HepG2 (cell line): ENCODE data around the gene SLCO2A1. TPM values are rescaled to one million over a fixed set of nuclear protein-coding genes. Genes with fewer than 3 reads are reported as not detected.

Experiments used
- ATAC-seq: fragments of 200-7000 bp; cut with Tn5 transposase; 3 replicates; pipeline ENCODE4 v1.9.1; 2020; ENCODE audit warnings: mild to moderate bottlenecking, moderate library complexity
- BruUV-seq: library from RNA; stranded (reverse); fragments of 400-500 nt; replicated peaks from 2 replicates; lab custom pipeline; 2021; lab: Mats Ljungman, UMichigan
- CTCF ChIA-PET: fragments of 300-600 bp; formaldehyde crosslinking; extraction: SDS; loops from one replicate; lab custom pipeline; 2021; ENCODE audit warnings: low total read pairs, inconsistent platforms, low intra/inter-chr PET ratio; lab: Yijun Ruan, JAX
- POLR2A ChIA-PET: fragments of 350-600 bp; sonication (Branson Sonifier 250); formaldehyde crosslinking; loops from one replicate; lab custom pipeline; 2020; ENCODE audit warnings: antibody characterized with exemption, inconsistent platforms; lab: Yijun Ruan, JAX
- DNase-seq: peaks from one replicate; pipeline ENCODE4 v3.0.0-alpha.2; 2015; ENCODE audit warnings: low spot score
- FAIRE-seq: peaks from 3 replicates; lab custom pipeline; 2011; peaks lifted over from hg19 to GRCh38; lab: Jason Lieb, UNC
- H2AFZ ChIP-seq: one replicate; pipeline ENCODE4 v1.6.1; 2011; ENCODE audit warnings: low read length, inconsistent platforms
- H3K27ac ChIP-seq: fragments of 300-600 bp; 3 replicates; pipeline ENCODE4 v1.8.0; 2011; ENCODE audit warnings: mixed run types, mild to moderate bottlenecking, mixed read lengths, low read length, inconsistent platforms; ENCODE audit not compliant: insufficient read depth; ENCODE audit errors: extremely low read length
- H3K27me3 ChIP-seq, 2 experiments: fragments of 200-600 bp in 1 of 2; 2 replicates in 1 of 2; 3 replicates in 1 of 2; pipeline versions ENCODE4 v1.6.0 to v1.8.0; 2011; ENCODE audit warnings: low read length in 2 of 2, mild to moderate bottlenecking in 2 of 2, moderate library complexity in 2 of 2, inconsistent platforms in 1 of 2; ENCODE audit not compliant: insufficient read depth in 2 of 2, control insufficient read depth in 1 of 2
- H3K36me3 ChIP-seq, 2 experiments: fragments of 200-600 bp in 1 of 2; replicated peaks in 1 of 2; 2 replicates in 1 of 2; 3 replicates in 1 of 2; pipeline versions ENCODE4 v1.5.1 to v1.8.0; 2011; ENCODE audit warnings: low read length in 2 of 2, inconsistent platforms in 1 of 2; ENCODE audit not compliant: insufficient read depth in 2 of 2, control insufficient read depth in 1 of 2
- H3K4me1 ChIP-seq: 2 replicates; pipeline ENCODE4 v1.5.1; 2012; ENCODE audit warnings: low read length, inconsistent platforms; ENCODE audit not compliant: insufficient read depth
- H3K4me2 ChIP-seq: 2 replicates; pipeline ENCODE4 v1.6.0; 2011; ENCODE audit warnings: low read depth, low read length, inconsistent platforms
- H3K4me3 ChIP-seq, 3 experiments: fragments of 200-600 bp in 1 of 3; sonication (generic), shearing (Covaris generic) in 1 of 3; replicated peaks in 1 of 3; 2 replicates each; pipeline ENCODE4 v1.5.1; 2011 to 2016; ENCODE audit warnings: low read length in 3 of 3, inconsistent platforms in 2 of 3, low read depth in 2 of 3, mild to moderate bottlenecking in 2 of 3, control low read depth in 1 of 3, mixed read lengths in 1 of 3; ENCODE audit not compliant: insufficient read depth in 1 of 3
- H3K79me2 ChIP-seq: one replicate; pipeline ENCODE4 v1.6.1; 2011; ENCODE audit warnings: low read length, inconsistent platforms; ENCODE audit not compliant: insufficient read depth
- H3K9ac ChIP-seq: 2 replicates; pipeline ENCODE4 v1.6.0; 2011; ENCODE audit warnings: mild to moderate bottlenecking, low read depth, low read length, inconsistent platforms; ENCODE audit not compliant: insufficient read depth
- H3K9me3 ChIP-seq: 2 replicates; pipeline ENCODE4 v1.5.1; 2012; ENCODE audit warnings: mild to moderate bottlenecking, low read length
- H4K20me1 ChIP-seq: 2 replicates; pipeline ENCODE4 v1.6.0; 2011; ENCODE audit warnings: inconsistent platforms, mild to moderate bottlenecking, low read length, moderate library complexity; ENCODE audit not compliant: insufficient read depth
- AHR ChIP-seq: IDR thresholded peaks from 2 replicates; pipeline ENCODE4 v1.6.1; 2018; ENCODE audit warnings: missing genetic modification reagents, missing compliant biosample characterization
- CEBPG ChIP-seq: IDR thresholded peaks from 2 replicates; pipeline ENCODE4 v1.6.1; 2016
- GPN1 ChIP-seq: sonication (generic); formaldehyde crosslinking; IDR thresholded peaks from 2 replicates; pipeline ENCODE4 v1.5.1; 2020; ENCODE audit warnings: missing genetic modification reagents, borderline replicate concordance
- GZF1 ChIP-seq: sonication (generic); formaldehyde crosslinking; IDR thresholded peaks from 2 replicates; pipeline ENCODE4 v1.5.1; 2020; ENCODE audit warnings: mild to moderate bottlenecking, missing genetic modification reagents
- KAT2B ChIP-seq: fragments of 150-350 bp; IDR thresholded peaks from 2 replicates; pipeline ENCODE4 v1.6.1; 2014; ENCODE audit warnings: low read depth, low read length, borderline replicate concordance
- PCBP1 ChIP-seq: fragments of 200-400 bp; formaldehyde crosslinking; IDR thresholded peaks from 2 replicates; pipeline ENCODE4 v1.6.1; 2017; ENCODE audit warnings: mild to moderate bottlenecking, low read depth, low read length, borderline replicate concordance
- ZNF138 ChIP-seq: sonication (generic); formaldehyde crosslinking; IDR thresholded peaks from 2 replicates; pipeline ENCODE4 v1.5.0; 2020; ENCODE audit warnings: mild to moderate bottlenecking, low read depth, missing genetic modification reagents
- WGBS: methylation state at CpG from one replicate; pipeline ENCODE4 v1.1.6; 2017; ENCODE audit warnings: low lambda C conversion rate; 5-methylcytosine and 5-hydroxymethylcytosine counted together
- in situ Hi-C: cut with HindIII; loops from 2 replicates; pipeline ENCODE4 v1.10.0; 2017; ENCODE audit warnings: low pct_unique_long_range_greater_than_20kb; ENCODE audit not compliant: extremely low pct_ligation_motif_present
- intact Hi-C: fragments of 100-400 bp; cut with micrococcal nuclease; formaldehyde crosslinking; loops from one replicate; pipeline ENCODE4 v1.10.0; 2022; ENCODE audit not compliant: unreplicated experiment
- polyA plus RNA-seq, 8 experiments: library from polyadenylated mRNA; depleted of rRNA in 3 of 8; stranded (reverse) in 7 of 8; unstranded in 1 of 8; fragments of >200 nt; fragmentation: Illumina TruSeq in 4 of 8; extraction: Trizol in 4 of 8; gene quantifications; 2 replicates each; pipeline versions ENCODE4 v1.2.1 to v1.2.3, GENCODE V29; 2011 to 2016; ENCODE audit warnings: low read depth in 4 of 8, missing spikeins in 1 of 8, mixed read lengths in 1 of 8; ENCODE audit not compliant: insufficient read depth in 1 of 8
- total RNA-seq, 5 experiments: library from RNA; depleted of rRNA; stranded (reverse); fragments of >200 nt; fragmentation: Illumina TruSeq; extraction: Trizol; gene quantifications; 2 replicates each; pipeline ENCODE4 v1.2.3, GENCODE V29; 2016; ENCODE audit warnings: low read depth in 1 of 5
- TF ChIP-seq, protein P1 (sequence below): sonication (generic); formaldehyde crosslinking; IDR thresholded peaks from 2 replicates; pipeline ENCODE4 v1.5.0; 2020; ENCODE audit warnings: missing genetic modification reagents
- TF ChIP-seq, protein P2 (sequence below): sonication (generic); formaldehyde crosslinking; IDR thresholded peaks from 2 replicates; pipeline ENCODE4 v1.9.0; 2021; ENCODE audit warnings: missing genetic modification reagents, mild to moderate bottlenecking, borderline replicate concordance

SLCO2A1 gene
- total and polyA plus RNA-seq, 2 of the 13 experiments (the other 11 are each of a cell fraction or from before 2014, with no cell fraction given), result 0.04 TPM; not detected in 1

- H3K4me2 ChIP-seq, result no peak overlapping the region
- FAIRE-seq, result no peak
- H3K36me3 ChIP-seq, result no peaks in the 10 kb centered on the region
- no peak for ATAC-seq
- no peak overlapping the region for H2AFZ ChIP-seq
- TF ChIP-seq PCBP1, result no peak
- TF ChIP-seq, protein P1, sequence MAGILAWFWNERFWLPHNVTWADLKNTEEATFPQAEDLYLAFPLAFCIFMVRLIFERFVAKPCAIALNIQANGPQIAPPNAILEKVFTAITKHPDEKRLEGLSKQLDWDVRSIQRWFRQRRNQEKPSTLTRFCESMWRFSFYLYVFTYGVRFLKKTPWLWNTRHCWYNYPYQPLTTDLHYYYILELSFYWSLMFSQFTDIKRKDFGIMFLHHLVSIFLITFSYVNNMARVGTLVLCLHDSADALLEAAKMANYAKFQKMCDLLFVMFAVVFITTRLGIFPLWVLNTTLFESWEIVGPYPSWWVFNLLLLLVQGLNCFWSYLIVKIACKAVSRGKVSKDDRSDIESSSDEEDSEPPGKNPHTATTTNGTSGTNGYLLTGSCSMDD, result no peak
- TF ChIP-seq AHR, result no peak
- ChIA-PET POLR2A (no interaction called here), CTCF (no interaction called here)
- H3K9ac ChIP-seq, result no peak overlapping the region
- DNase-seq, result no peak
- H3K4me1 ChIP-seq, result peaks cover 39% of the 10 kb centered on the region
- in situ Hi-C loops, result no loop called here
- no peaks in the 10 kb centered on the region for H3K9me3 ChIP-seq
- no TSS peak for BruUV-seq
- intact Hi-C loops, result no loop called here
- WGBS, result 45% methylated on average over 8 of the region's 8 CpGs
- H4K20me1 ChIP-seq, result no peaks in the 10 kb centered on the region
- no peak overlapping the region for H3K27ac ChIP-seq
- H3K27me3 ChIP-seq, result peaks cover 11 to 18% of the 10 kb centered on the region in 2 experiments
- no peaks in the 10 kb centered on the region for H3K79me2 ChIP-seq
- H3K4me3 ChIP-seq, result no peak overlapping the region
Measured at GRCh38 chr3:134033315-134033996, 3.7 kb upstream of the SLCO2A1 start.

DNA sequence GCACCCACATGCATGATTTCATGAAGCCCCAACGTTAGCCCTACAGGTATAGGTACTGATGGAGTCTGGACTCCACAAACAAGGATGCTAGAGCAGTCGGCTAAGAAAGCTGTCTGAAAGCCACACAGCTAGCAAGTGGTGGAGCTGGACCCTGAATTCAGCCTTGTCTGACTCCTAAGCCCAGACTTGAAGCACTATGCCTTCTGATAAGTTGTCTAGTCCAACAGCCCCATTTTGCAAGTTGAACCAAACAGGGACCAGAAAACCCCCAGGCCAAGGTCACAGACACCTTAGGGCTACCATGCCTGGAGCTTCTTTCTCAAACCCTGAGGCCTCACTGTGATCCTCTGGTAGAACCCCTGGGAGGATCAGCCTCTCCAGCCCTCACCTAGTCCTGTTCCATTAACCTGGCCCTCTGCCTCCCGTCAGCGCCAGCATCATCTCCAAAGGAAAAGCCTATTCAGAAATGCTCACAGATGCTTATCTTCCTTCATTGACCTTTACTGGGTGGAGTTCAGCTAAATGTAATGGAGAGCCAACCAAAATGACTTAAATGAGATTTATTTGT lies 1.7 kb upstream of the SLCO2A1 start:
- H3K9me3 ChIP-seq, result no peaks in the 10 kb centered on the region
- in situ Hi-C loops (no loop called here), intact Hi-C loops (no loop called here)
- H3K27ac ChIP-seq, result no peak overlapping the region
- WGBS, result 100% methylated on average over 1 of the region's 4 CpGs
- H3K79me2 ChIP-seq, result no peaks in the 10 kb centered on the region
- no peaks in the 10 kb centered on the region for H3K36me3 ChIP-seq
- H3K4me3 ChIP-seq, result no peak overlapping the region
- TF ChIP-seq, protein P2, sequence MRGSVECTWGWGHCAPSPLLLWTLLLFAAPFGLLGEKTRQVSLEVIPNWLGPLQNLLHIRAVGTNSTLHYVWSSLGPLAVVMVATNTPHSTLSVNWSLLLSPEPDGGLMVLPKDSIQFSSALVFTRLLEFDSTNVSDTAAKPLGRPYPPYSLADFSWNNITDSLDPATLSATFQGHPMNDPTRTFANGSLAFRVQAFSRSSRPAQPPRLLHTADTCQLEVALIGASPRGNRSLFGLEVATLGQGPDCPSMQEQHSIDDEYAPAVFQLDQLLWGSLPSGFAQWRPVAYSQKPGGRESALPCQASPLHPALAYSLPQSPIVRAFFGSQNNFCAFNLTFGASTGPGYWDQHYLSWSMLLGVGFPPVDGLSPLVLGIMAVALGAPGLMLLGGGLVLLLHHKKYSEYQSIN (CRISPR knock-in tag), result no peak
- TF ChIP-seq GZF1 (CRISPR knock-in tag) (no peak), CEBPG (CRISPR knock-in tag) (no peak), ZNF138 (CRISPR knock-in tag) (no peak), GPN1 (no peak), KAT2B (no peak)
- CTCF ChIA-PET, result no interaction called here
- FAIRE-seq, result no peak
- H2AFZ ChIP-seq, result no peak overlapping the region
- peaks cover 36% of the 10 kb centered on the region for H3K4me1 ChIP-seq
- no peak for DNase-seq
- no peaks in the 10 kb centered on the region for H4K20me1 ChIP-seq
- no peak overlapping the region for H3K9ac ChIP-seq
- peaks cover 11 to 31% of the 10 kb centered on the region in 2 experiments for H3K27me3 ChIP-seq
- BruUV-seq, result no TSS peak
- no peak for ATAC-seq
- no peak overlapping the region for H3K4me2 ChIP-seq
- POLR2A ChIA-PET, result no interaction called here
